GM21786 (cell line): ENCODE measurements around the gene TCF3.

Source experiments
- ATAC-seq: cut with Tn5 transposase; IDR thresholded peaks from one replicate; pipeline ENCODE4 v1.9.1; 2021; ENCODE audit not compliant: unreplicated experiment

Gene TCF3

GRCh38 chr19:1567116-1567847 is 85.1 kb downstream of the TCF3 start:
- ATAC-seq, result no peak

- no peak for ATAC-seq
Measured at GRCh38 chr19:1566392-1567115, 85.9 kb downstream of the TCF3 start.

GRCh38 chr19:1563251-1563650 is 89.2 kb downstream of the TCF3 start:
- ATAC-seq, result no peak

GRCh38 chr19:1561236-1561842 is 91.1 kb downstream of the TCF3 start:
- ATAC-seq, result no peak

GRCh38 chr19:1560286-1560882 is 92.0 kb downstream of the TCF3 start:
- no peak for ATAC-seq
